CD4-positive, alpha-beta memory T cell (primary cell): Measurements from ENCODE around the gene UBXN4. TPM values are rescaled to one million over a fixed set of nuclear protein-coding genes. Genes with fewer than 3 reads are reported as not detected.

Experiments used
- polyA plus RNA-seq, 2 donors: library from polyadenylated mRNA; unstranded; fragments of 300-500 nt; fragmentation: Illumina TruSeq; gene quantifications; one replicate each; pipeline ENCODE4 v1.2.3, GENCODE V29; 2021
- total RNA-seq, 2 experiments: library from RNA; stranded (reverse); gene quantifications; one replicate each; pipeline ENCODE4 v1.2.3, GENCODE V29; 2021

The UBXN4 gene
- total and polyA plus RNA-seq, 4 experiments from 2014 or later, result 111 to 128 (median 119) TPM

Other genes starting within 250 kb of the UBXN4 start
- 1 to 10 TPM; 3.3 to 5.0 TPM for gene ZRANB3, start 210.6 kb upstream of the UBXN4 start, total RNA-seq
- gene ZRANB3, start 210.6 kb upstream of the UBXN4 start, polyA plus RNA-seq, result 1 to 10 TPM; 2.3 to 3.5 TPM
- gene R3HDM1, start 210.4 kb upstream of the UBXN4 start, total RNA-seq, result 10 to 100 TPM; 40.5 to 42.3 TPM
- gene R3HDM1, start 210.4 kb upstream of the UBXN4 start, polyA plus RNA-seq, result 10 to 100 TPM in 1 of 2 donors, 1 to 10 TPM in 1; 8.2 to 24.0 TPM
- gene LCT, start 95.3 kb downstream of the UBXN4 start, total RNA-seq, result under 1 TPM; 0.06 TPM
- not detected for gene LCT, start 95.3 kb downstream of the UBXN4 start, polyA plus RNA-seq
- 10 to 100 TPM; 31.2 to 32.7 TPM for gene MCM6, start 134.6 kb downstream of the UBXN4 start, total RNA-seq
- 10 to 100 TPM; 16.1 to 19.0 TPM for gene MCM6, start 134.6 kb downstream of the UBXN4 start, polyA plus RNA-seq
- 10 to 100 TPM; 84.9 to 90.1 TPM for gene DARS1, start 243.8 kb downstream of the UBXN4 start, total RNA-seq
- 100 to 1,000 TPM; 109 to 230 TPM for gene DARS1, start 243.8 kb downstream of the UBXN4 start, polyA plus RNA-seq